ENCODE measurements around the gene GABRP.
A peak's percentile ranks its signal among the peaks of the same experiment; 100 is the strongest.

The GABRP gene

GRCh38 chr5:170785416-170785815 is 1.9 kb downstream of the GABRP start:
- Histone ChIP-seq H3K36me3 (ENCODE audit: insufficient read depth, insufficient read length, low read length) (no peaks in the 10 kb centered on the region), H3K27me3 (ENCODE audit: insufficient read depth, insufficient read length) (no peaks in the 10 kb centered on the region), H3K4me3 (ENCODE audit: insufficient read length, low read depth) (no peak overlapping the region), H3K9me3 (ENCODE audit: insufficient read depth, low read length) (no peaks in the 10 kb centered on the region), H3K4me1 (ENCODE audit: insufficient read depth, insufficient read length) (no peaks in the 10 kb centered on the region), H3K9ac (ENCODE audit: insufficient read length, low read depth) (no peak overlapping the region)
- no peak for TF ChIP-seq SUZ12 (IDR thresholded peaks at IDR 0.05; ENCODE audit: extremely low read depth, insufficient read depth, insufficient read length)
- no peak for TF ChIP-seq ZNF274 (IDR thresholded peaks at IDR 0.05; ENCODE audit: low read depth, low read length)
- no peak for TF ChIP-seq YY1 (IDR thresholded peaks at IDR 0.05; ENCODE audit: insufficient read depth, insufficient read length)
- DNase-seq (ENCODE audit: low read depth, low spot score): no peak

- TF ChIP-seq YY1 (IDR thresholded peaks at IDR 0.05; ENCODE audit: insufficient read depth, insufficient read length) (no peak), SUZ12 (IDR thresholded peaks at IDR 0.05; ENCODE audit: extremely low read depth, insufficient read depth, insufficient read length) (no peak), ZNF274 (IDR thresholded peaks at IDR 0.05; ENCODE audit: low read depth, low read length) (no peak)
- DNase-seq (ENCODE audit: low read depth, low spot score): no peak
- Histone ChIP-seq H3K27me3 (ENCODE audit: insufficient read depth, insufficient read length) (no peaks in the 10 kb centered on the region), H3K36me3 (ENCODE audit: insufficient read depth, insufficient read length, low read length) (no peaks in the 10 kb centered on the region), H3K9me3 (ENCODE audit: insufficient read depth, low read length) (no peaks in the 10 kb centered on the region), H3K4me3 (ENCODE audit: insufficient read length, low read depth) (no peak overlapping the region), H3K9ac (ENCODE audit: insufficient read length, low read depth) (no peak overlapping the region), H3K4me1 (ENCODE audit: insufficient read depth, insufficient read length) (no peaks in the 10 kb centered on the region)
Observed at GRCh38 chr5:170787216-170787615, 3.7 kb downstream of the GABRP start.

GRCh38 chr5:170788626-170789304 is 5.2 kb downstream of the GABRP start:
- no peak for DNase-seq (ENCODE audit: low read depth, low spot score)
- TF ChIP-seq YY1 (IDR thresholded peaks at IDR 0.05; ENCODE audit: insufficient read depth, insufficient read length) (no peak), ZNF274 (IDR thresholded peaks at IDR 0.05; ENCODE audit: low read depth, low read length) (no peak), SUZ12 (IDR thresholded peaks at IDR 0.05; ENCODE audit: extremely low read depth, insufficient read depth, insufficient read length) (no peak)
- no peaks in the 10 kb centered on the region for H3K27me3 ChIP-seq (ENCODE audit: insufficient read depth, insufficient read length)

GRCh38 chr5:170791325-170791954 is 7.9 kb downstream of the GABRP start:
- Histone ChIP-seq H3K9me3 (ENCODE audit: insufficient read depth, low read length) (no peaks in the 10 kb centered on the region), H3K27me3 (ENCODE audit: insufficient read depth, insufficient read length) (no peaks in the 10 kb centered on the region), H3K4me3 (ENCODE audit: insufficient read length, low read depth) (no peak overlapping the region), H3K4me1 (ENCODE audit: insufficient read depth, insufficient read length) (no peaks in the 10 kb centered on the region), H3K9ac (ENCODE audit: insufficient read length, low read depth) (no peak overlapping the region), H3K36me3 (ENCODE audit: insufficient read depth, insufficient read length, low read length) (no peaks in the 10 kb centered on the region)
- DNase-seq (ENCODE audit: low read depth, low spot score): peak; percentile 63
- no peak for TF ChIP-seq ZNF274 (IDR thresholded peaks at IDR 0.05; ENCODE audit: low read depth, low read length)
- no peak for TF ChIP-seq YY1 (IDR thresholded peaks at IDR 0.05; ENCODE audit: insufficient read depth, insufficient read length)
- no peak for TF ChIP-seq SUZ12 (IDR thresholded peaks at IDR 0.05; ENCODE audit: extremely low read depth, insufficient read depth, insufficient read length)

More at GRCh38 chr5:170788626-170789304, 5.2 kb downstream of the GABRP start:
- H3K36me3 ChIP-seq (ENCODE audit: insufficient read depth, insufficient read length, low read length): no peaks in the 10 kb centered on the region
- H3K9me3 ChIP-seq (ENCODE audit: insufficient read depth, low read length): no peaks in the 10 kb centered on the region
- H3K4me3 ChIP-seq (ENCODE audit: insufficient read length, low read depth): no peak overlapping the region
- H3K4me1 ChIP-seq (ENCODE audit: insufficient read depth, insufficient read length): no peaks in the 10 kb centered on the region
- no peak overlapping the region for H3K9ac ChIP-seq (ENCODE audit: insufficient read length, low read depth)

GRCh38 chr5:170792878-170793277 is 9.4 kb downstream of the GABRP start:
- no peak overlapping the region for H3K4me3 ChIP-seq (ENCODE audit: insufficient read length, low read depth)
- TF ChIP-seq SUZ12 (IDR thresholded peaks at IDR 0.05; ENCODE audit: extremely low read depth, insufficient read depth, insufficient read length): no peak
- no peak for TF ChIP-seq YY1 (IDR thresholded peaks at IDR 0.05; ENCODE audit: insufficient read depth, insufficient read length)
- TF ChIP-seq ZNF274 (IDR thresholded peaks at IDR 0.05; ENCODE audit: low read depth, low read length): no peak
- no peaks in the 10 kb centered on the region for H3K27me3 ChIP-seq (ENCODE audit: insufficient read depth, insufficient read length)
- no peak for DNase-seq (ENCODE audit: low read depth, low spot score)
- no peaks in the 10 kb centered on the region for H3K36me3 ChIP-seq (ENCODE audit: insufficient read depth, insufficient read length, low read length)
- no peaks in the 10 kb centered on the region for H3K9me3 ChIP-seq (ENCODE audit: insufficient read depth, low read length)
- H3K9ac ChIP-seq (ENCODE audit: insufficient read length, low read depth): no peak overlapping the region
- H3K4me1 ChIP-seq (ENCODE audit: insufficient read depth, insufficient read length): no peaks in the 10 kb centered on the region

- no peak overlapping the region for H3K9ac ChIP-seq (ENCODE audit: insufficient read length, low read depth)
- TF ChIP-seq ZNF274 (IDR thresholded peaks at IDR 0.05; ENCODE audit: low read depth, low read length): no peak
- TF ChIP-seq SUZ12 (IDR thresholded peaks at IDR 0.05; ENCODE audit: extremely low read depth, insufficient read depth, insufficient read length): no peak
- no peak for TF ChIP-seq YY1 (IDR thresholded peaks at IDR 0.05; ENCODE audit: insufficient read depth, insufficient read length)
- no peaks in the 10 kb centered on the region for H3K4me1 ChIP-seq (ENCODE audit: insufficient read depth, insufficient read length)
- no peak overlapping the region for H3K4me3 ChIP-seq (ENCODE audit: insufficient read length, low read depth)
- H3K36me3 ChIP-seq (ENCODE audit: insufficient read depth, insufficient read length, low read length): no peaks in the 10 kb centered on the region
- H3K9me3 ChIP-seq (ENCODE audit: insufficient read depth, low read length): no peaks in the 10 kb centered on the region
- DNase-seq (ENCODE audit: low read depth, low spot score): no peak
- no peaks in the 10 kb centered on the region for H3K27me3 ChIP-seq (ENCODE audit: insufficient read depth, insufficient read length)
Observed at GRCh38 chr5:170795154-170795553, 11.6 kb downstream of the GABRP start.

- Histone ChIP-seq H3K9me3 (ENCODE audit: insufficient read depth, low read length) (no peaks in the 10 kb centered on the region), H3K9ac (ENCODE audit: insufficient read length, low read depth) (no peak overlapping the region), H3K36me3 (ENCODE audit: insufficient read depth, insufficient read length, low read length) (no peaks in the 10 kb centered on the region), H3K4me3 (ENCODE audit: insufficient read length, low read depth) (no peak overlapping the region), H3K4me1 (ENCODE audit: insufficient read depth, insufficient read length) (no peaks in the 10 kb centered on the region), H3K27me3 (ENCODE audit: insufficient read depth, insufficient read length) (no peaks in the 10 kb centered on the region)
- no peak for TF ChIP-seq YY1 (IDR thresholded peaks at IDR 0.05; ENCODE audit: insufficient read depth, insufficient read length)
- no peak for TF ChIP-seq SUZ12 (IDR thresholded peaks at IDR 0.05; ENCODE audit: extremely low read depth, insufficient read depth, insufficient read length)
- no peak for TF ChIP-seq ZNF274 (IDR thresholded peaks at IDR 0.05; ENCODE audit: low read depth, low read length)
- DNase-seq (ENCODE audit: low read depth, low spot score): no peak
Observed at GRCh38 chr5:170805666-170806065, 22.1 kb downstream of the GABRP start.
